NAMALWA (cell line): ENCODE measurements around the gene SPDYE1.
A peak's percentile ranks its signal among the peaks of the same experiment; 100 is the strongest.
"Not testable (repeated sequence)": the region's sequence is repeated elsewhere in the genome, so short reads cannot be mapped to it uniquely, and the experiment has no call there.

Source experiments
- DNase-seq: peaks from one replicate; pipeline ENCODE4 v3.0.0-alpha.2; 2015; ENCODE audit warnings: low spot score

The SPDYE1 gene

GRCh38 chr7:43994681-43995080 lies 3.0 kb upstream of the SPDYE1 start:
- DNase-seq, result not testable (repeated sequence)

GRCh38 chr7:44012081-44012480 lies 14.4 kb downstream of the SPDYE1 start:
- not testable (repeated sequence) for DNase-seq

- not testable (repeated sequence) for DNase-seq
These were observed 17.4 kb downstream of the SPDYE1 start for GRCh38 chr7:44015090-44015489.

- peak; percentile 99 for DNase-seq
These were observed 21.4 kb downstream of the SPDYE1 start for GRCh38 chr7:44018857-44019807.

- not testable (repeated sequence) for DNase-seq
These were observed 22.1 kb downstream of the SPDYE1 start for GRCh38 chr7:44019825-44020224.

- DNase-seq, result not testable (repeated sequence)
These were observed 24.4 kb downstream of the SPDYE1 start for GRCh38 chr7:44022069-44022468.

- not testable (repeated sequence) for DNase-seq
These were observed 25.2 kb downstream of the SPDYE1 start for GRCh38 chr7:44022796-44023467.

- not testable (repeated sequence) for DNase-seq
These were observed 31.7 kb downstream of the SPDYE1 start for GRCh38 chr7:44029433-44029832.

- DNase-seq, result not testable (repeated sequence)
These were observed 32.3 kb downstream of the SPDYE1 start for GRCh38 chr7:44030029-44030428.

GRCh38 chr7:44031319-44031718 lies 33.6 kb downstream of the SPDYE1 start:
- not testable (repeated sequence) for DNase-seq

- DNase-seq, result not testable (repeated sequence)
These were observed 34.3 kb downstream of the SPDYE1 start for GRCh38 chr7:44032031-44032430.

- DNase-seq, result not testable (repeated sequence)
These were observed 36.5 kb downstream of the SPDYE1 start for GRCh38 chr7:44033971-44034844.

GRCh38 chr7:44036364-44036763 lies 38.7 kb downstream of the SPDYE1 start:
- DNase-seq, result peak; percentile 63

- DNase-seq, result not testable (repeated sequence)
These were observed 40.3 kb downstream of the SPDYE1 start for GRCh38 chr7:44037951-44038350.

- DNase-seq, result not testable (repeated sequence)
These were observed 40.9 kb downstream of the SPDYE1 start for GRCh38 chr7:44038553-44038952.

- DNase-seq, result peak; percentile 98
These were observed 41.4 kb downstream of the SPDYE1 start for GRCh38 chr7:44038961-44039558.

- not testable (repeated sequence) for DNase-seq
These were observed 42.2 kb downstream of the SPDYE1 start for GRCh38 chr7:44039800-44040492.

- peak; percentile 78 for DNase-seq
These were observed 42.8 kb downstream of the SPDYE1 start for GRCh38 chr7:44040493-44040891.

GRCh38 chr7:44042221-44042620 lies 44.5 kb downstream of the SPDYE1 start:
- DNase-seq, result no peak

GRCh38 chr7:44043902-44044301 lies 46.2 kb downstream of the SPDYE1 start:
- no peak for DNase-seq
